GM19035 (cell line): ENCODE measurements around the gene SPSB2.
"Not testable (repeated sequence)": the region's sequence is repeated elsewhere in the genome, so short reads cannot be mapped to it uniquely, and the experiment has no call there.

Experiments used
- ATAC-seq: cut with Tn5 transposase; IDR thresholded peaks from one replicate; pipeline ENCODE4 v1.9.1; 2021; ENCODE audit not compliant: unreplicated experiment

Gene SPSB2

DNA sequence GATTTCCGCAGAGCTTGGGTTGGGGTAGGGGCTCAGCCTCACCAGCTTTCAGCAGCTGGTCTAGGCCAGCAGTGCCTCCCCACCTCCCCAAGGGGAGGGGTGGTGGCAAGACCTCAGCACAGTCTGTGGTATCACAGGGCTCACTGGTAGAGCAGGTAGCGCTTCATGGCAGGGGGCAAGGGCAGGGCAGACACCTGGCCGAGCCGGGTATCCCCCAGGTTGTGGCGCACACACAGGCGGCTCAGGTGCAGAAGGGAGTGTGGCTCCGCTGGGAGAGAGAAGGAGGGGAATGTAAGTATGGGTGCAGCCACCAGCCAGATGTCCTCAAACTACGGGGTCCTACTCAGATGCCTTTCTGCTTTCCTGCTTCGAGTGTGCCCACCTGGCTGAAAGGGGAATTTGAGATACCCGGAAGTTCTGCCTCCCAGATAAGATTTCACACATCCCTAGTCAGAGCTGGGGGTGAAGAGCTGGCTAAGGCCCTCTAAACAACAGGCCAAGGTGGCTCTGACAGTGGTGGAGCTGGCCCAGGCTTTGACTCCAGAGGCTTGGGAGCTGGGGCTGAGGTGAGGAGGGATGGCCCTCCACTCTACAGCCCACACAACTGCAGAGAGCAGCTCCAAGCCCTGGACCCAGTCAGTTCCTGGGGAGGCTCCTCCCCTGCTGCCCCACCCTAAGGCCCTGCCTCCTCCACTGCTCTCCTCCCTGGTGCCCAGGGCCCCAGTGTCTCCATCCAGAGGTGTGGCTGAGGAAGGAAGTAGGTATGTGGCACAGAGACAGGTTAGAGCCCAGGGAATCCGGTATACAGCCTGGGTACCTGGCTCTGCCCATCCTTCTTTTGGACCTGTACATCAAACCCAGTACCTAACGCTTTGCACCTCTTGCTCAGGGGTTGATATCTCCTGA lies 1.8 kb downstream of the SPSB2 start:
- ATAC-seq: no peak

DNA sequence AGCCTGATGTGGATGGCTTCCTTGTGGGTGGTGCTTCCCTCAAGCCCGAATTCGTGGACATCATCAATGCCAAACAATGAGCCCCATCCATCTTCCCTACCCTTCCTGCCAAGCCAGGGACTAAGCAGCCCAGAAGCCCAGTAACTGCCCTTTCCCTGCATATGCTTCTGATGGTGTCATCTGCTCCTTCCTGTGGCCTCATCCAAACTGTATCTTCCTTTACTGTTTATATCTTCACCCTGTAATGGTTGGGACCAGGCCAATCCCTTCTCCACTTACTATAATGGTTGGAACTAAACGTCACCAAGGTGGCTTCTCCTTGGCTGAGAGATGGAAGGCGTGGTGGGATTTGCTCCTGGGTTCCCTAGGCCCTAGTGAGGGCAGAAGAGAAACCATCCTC lies 2.8 kb downstream of the SPSB2 start:
- ATAC-seq: not testable (repeated sequence)

DNA sequence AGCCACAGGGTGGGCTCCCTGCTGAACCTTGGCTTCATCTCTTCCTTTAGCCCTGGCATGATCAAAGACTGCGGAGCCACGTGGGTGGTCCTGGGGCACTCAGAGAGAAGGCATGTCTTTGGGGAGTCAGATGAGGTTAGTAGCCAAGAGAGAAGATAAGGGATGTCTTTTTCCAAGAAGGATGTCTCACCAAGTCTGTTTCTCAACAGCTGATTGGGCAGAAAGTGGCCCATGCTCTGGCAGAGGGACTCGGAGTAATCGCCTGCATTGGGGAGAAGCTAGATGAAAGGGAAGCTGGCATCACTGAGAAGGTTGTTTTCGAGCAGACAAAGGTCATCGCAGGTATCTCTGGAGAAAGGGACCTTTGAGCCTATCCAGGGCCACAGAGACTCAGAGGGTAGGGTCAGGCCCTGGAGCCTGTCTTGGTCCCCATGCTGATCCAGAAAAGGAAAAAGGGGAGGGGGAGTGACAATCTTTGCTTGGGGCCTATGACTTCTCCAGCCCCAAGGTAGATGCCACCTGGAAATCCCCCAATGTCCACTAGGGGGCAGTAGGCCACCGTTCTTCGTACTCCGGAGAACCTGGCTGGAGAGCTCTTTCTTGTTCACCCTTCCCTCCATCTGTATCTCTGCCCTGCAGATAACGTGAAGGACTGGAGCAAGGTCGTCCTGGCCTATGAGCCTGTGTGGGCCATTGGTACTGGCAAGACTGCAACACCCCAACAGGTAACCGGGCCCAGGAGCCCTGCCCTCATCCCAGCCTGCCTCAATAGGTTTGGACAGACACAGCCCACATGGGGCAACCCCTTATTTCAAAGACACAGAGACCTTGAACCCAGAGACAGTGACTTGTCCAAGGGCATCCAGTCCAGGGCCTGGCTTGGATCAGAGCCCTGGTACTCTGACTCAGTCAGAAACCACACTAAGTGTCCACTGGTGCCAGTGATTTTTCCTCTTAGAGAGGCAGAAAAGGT lies 3.8 kb downstream of the SPSB2 start:
- no peak for ATAC-seq

DNA sequence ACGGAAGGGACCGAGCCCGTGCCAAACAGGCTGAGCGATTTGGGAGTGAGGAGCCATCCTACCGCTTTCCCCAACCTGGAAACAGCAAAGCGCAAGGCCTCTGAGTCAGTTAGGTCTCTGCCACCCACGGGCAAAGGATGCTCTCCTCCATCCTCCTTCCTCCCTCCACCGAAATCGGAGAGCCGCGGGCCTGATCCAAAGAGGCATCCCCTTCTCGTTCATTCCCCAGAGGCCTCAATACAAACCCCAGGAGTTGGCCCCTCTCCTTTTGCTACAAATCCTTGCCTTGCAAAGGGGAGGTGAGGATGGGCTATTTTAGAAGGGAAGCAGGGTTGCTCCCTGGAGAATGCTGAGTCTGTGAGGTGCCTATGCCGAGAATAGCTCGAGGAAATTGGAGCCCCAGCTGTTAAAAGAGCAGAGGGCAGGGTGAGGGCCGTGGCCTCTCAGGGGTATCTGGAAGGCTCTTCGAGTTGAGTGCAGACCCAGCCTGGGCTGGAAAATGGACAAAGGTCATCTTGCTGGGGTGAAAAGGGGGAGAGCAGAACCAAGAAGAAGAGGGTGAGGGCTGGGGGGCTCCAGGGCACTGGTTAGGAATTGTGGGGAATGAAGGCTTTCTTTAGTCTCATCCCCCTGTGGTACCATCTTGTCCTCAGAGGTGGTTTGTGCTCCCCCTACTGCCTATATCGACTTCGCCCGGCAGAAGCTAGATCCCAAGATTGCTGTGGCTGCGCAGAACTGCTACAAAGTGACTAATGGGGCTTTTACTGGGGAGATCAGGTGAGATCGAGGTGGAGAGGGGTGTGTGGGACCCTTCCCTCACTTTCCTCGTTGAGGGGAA lies 4.7 kb downstream of the SPSB2 start:
- no peak for ATAC-seq

DNA sequence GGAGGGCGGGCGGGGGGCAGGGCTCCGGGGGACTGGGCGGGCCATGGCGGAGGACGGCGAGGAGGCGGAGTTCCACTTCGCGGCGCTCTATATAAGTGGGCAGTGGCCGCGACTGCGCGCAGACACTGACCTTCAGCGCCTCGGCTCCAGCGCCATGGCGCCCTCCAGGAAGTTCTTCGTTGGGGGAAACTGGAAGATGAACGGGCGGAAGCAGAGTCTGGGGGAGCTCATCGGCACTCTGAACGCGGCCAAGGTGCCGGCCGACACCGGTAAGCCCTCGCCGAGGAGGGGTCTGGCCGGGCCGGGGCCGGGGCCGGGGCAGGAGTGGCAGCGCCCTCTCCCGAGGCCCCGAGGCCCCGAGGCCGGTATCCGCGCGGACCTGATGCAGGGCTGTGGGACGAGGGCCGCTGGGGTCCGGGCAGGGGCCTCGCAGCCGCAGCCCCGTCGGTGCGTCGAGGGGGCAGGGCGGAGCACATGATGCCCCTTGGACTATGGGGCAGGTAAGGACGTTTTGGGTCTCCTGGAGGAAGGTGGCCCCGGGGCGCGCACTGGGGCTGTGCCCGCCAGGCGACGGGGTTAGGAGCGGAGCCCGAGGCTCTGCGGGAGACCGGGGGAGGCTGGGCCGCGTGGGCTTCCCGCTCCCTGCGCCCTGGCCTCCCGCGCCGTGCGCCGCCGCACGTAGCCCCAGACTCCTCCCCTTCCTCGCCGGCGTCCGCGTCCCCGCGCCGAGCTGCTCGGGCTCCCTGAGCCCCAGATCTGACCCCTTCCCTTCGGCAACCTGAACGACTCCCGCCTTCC lies 5.5 kb downstream of the SPSB2 start, which contains the start of gene TPI1:
Gene TPI1 (plus strand): TSS at position 119 of the 798 bp plus-strand sequence. CDS start 36 bp downstream, at position 155.
- peak; percentile 56 for ATAC-seq

DNA sequence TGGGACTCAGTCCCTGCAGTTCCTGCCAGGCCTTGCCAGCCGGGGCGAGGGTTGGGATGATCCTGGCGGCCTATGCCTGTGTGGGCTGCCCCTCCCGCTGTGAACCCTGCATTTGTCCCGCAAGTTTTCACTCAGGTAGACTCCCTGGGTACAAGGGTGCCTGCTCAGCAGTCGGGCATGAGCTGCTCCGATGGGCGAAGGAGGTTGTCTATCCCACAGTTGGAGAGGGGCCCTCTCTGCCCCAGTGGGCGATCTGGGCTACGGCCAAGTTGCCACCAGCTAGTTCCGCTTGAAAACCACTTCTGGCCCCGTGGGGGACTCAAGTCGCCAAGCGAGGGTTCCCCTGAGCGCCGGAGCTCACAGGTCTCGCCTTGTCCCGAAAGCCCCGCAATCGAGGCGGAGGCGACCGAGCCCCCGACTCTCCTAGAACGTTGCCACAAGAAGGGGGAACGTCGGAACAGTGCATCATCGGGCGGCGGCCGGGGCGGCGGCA lies 6.1 kb downstream of the SPSB2 start:
- peak; percentile 7 for ATAC-seq

DNA sequence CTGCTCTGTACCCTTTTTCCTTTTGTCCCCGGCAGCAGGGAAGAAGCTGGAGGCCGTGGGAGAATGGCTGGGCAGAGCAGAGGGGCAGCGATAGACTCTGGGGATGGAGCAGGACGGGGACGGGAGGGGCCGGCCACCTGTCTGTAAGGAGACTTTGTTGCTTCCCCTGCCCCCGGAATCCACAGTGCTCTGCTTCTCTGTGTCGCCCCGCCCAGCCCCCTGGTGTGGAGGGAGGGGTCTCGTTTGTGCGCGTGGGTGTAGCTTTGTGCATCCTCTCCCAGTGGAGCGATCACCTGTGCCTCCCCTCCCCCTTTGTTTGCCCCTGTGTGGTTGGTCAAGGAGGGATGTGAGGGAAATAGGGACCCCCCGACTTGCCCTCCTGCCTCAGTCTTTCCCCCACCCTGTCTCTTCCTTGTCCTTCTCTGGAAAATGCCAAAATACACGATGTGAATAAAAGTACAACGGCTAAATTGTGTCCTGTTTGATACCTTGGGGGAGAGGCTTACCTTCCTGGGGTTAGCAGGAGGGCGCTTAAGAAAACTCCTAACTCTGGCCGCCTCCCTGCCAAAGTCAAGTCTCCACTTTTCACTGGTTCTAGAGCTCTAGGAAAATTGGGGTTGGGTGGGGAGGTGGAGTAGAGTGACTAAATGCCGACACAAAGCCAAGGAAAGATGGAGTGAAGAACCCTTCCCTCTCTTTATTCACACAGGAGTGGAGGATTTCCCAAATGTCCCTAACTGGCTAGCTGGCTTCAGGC lies 6.8 kb downstream of the SPSB2 start:
- no peak for ATAC-seq

DNA sequence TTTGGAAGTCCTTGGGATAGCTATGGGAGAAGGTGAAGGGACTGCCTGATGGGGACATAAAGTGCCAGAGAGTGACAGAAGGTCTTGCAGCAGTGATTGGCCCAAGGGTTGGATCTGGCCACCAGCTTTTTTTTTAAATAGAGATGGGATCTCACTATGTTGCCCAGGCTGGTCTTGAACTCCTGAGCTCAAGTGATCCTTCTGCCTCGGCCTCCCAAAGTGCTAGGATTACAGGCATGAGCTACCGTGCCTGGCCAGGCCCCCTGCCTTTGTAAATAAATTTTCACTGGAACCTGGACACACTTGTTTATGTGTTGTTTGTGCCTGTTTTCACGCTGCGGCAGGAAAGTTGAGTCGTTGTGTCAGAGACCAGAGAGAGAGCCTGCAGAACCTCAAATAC lies 7.8 kb downstream of the SPSB2 start:
- ATAC-seq: not testable (repeated sequence)

DNA sequence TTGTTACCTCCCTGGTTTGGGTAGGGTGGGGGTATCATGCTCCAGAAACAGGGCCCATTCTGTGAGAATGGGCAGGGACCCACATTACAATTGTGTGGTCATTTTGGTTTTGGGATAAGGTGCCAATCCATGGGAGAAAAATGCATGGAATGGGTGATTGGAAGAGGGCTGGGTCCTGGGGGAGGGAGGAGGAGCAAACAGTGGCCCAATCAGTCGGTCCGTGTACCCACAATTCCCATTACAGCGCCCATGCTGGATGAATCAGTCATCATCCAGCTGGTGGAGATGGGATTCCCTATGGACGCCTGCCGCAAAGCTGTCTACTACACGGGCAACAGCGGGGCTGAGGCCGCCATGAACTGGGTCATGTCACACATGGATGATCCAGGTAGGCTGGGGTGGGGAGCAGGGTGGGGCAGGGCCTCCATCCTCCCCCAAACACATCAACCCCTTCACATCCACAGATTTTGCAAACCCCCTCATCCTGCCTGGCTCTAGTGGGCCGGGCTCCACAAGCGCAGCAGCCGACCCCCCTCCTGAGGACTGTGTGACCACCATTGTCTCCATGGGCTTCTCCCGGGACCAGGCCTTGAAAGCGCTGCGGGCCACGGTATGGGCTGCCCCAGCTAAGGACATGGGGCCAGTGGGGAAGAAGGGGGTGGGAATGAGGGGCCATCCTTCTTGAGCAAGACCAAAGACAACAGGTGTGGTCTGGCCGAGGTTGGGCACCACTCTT lies 9.3 kb downstream of the SPSB2 start:
- ATAC-seq: no peak

DNA sequence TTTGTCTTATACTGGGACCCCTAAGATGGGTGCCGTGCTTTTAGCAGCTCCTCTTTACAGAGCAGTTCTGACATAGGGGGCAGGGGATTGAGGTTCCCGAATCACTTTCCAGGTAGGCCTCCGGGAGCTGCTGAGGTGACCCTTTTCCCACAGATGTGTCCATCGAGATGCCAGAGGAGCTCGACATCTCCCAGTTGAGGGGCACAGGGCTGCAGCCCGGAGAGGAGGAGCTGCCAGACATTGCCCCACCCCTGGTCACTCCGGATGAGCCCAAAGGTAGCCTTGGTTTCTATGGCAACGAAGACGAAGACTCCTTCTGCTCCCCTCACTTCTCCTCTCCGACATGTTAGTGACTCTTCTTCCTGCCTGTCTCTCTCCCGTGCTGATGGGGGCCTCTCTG lies 10.1 kb downstream of the SPSB2 start:
- no peak for ATAC-seq

DNA sequence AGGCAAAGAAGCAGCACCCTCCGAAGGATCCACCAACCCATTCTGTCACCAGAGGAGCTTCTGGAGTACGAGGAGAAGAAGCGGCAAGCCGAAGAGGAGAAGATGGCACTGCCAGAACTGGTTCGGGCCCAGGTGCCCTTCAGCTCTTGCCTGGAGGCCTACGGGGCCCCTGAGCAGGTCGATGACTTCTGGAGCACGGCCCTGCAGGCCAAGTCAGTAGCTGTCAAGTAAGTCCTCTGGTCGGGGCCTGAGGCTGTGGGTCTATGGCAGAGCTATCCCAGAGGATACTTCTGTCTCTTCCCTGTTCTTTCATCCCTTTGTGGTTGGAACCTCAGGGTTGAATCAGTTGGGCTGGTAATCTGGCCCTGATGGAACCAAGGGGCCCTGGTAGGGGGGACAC lies 11.7 kb downstream of the SPSB2 start:
- ATAC-seq: no peak

DNA sequence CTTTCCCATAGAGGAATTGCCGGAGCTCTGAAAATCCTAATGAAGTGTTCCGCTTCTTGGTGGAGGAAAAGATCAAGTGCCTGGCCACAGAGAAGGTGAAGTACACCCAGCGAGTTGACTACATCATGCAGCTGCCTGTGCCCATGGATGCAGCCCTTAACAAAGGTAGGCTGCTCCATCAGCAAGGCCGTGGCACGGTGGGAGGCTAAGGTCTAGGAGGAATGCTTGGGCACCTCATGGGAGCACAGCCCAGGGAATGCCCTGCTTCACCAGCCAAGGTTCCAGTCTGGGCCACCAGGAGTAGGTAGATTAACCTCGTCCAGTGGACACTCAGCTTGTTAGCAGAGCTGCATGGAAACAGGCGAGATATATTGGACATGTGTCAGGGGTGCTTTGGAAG lies 12.2 kb downstream of the SPSB2 start:
- no peak for ATAC-seq

DNA sequence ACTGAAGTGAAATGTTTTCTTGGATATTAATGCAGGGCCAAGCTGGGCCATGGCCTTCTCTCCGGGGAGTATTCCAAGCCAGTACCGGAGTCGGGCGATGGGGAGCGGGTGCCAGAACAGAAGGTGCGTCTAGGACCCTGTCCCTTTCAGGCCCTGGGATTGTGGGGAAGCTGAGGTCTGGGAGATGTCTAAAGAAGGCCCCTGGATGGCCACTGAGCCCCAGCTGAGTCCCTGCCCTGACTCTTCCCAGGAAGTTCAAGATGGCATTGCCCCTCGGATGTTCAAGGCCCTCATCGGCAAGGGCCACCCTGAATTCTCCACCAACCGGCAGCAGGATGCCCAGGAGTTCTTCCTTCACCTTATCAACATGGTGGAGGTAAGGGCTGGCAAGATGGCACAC lies 13.0 kb downstream of the SPSB2 start:
- no peak for ATAC-seq

DNA sequence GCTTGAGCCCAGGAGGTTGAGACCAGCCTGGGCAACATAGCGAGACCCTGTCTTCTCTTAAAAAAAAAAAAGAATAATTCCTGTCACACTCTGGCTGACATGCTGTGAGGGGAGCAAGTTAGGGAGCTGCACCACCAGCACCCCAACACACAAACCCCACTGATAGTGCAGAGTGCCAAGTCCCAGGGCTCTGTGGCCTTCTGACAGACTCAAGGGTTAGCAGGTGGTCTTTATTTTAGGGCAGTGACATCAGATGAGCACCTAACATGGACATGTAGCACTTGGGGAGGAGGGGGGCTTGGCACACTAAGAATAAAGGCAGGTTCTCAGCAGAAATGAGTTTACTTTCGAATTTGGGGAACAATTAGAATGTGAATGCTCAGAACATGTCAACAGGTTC lies 14.3 kb downstream of the SPSB2 start:
- no peak for ATAC-seq

DNA sequence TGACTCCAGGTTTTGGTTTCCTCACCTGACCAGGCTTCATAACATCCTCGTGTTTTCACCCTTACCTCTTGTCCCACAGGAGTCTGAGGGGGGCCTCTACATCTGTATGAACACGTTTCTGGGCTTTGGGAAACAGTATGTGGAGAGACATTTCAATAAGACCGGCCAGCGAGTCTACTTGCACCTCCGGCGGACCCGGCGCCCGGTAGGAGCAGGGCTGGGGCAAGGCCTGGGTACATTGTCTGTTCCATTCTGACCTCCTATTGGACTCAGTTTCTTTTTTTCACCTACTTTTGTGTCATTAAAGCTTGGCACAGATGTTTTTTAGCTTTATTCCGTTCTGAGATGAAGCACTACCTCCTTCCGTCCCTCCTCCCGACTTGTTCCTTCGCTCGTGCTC lies 17.8 kb downstream of the SPSB2 start:
- ATAC-seq: no peak

DNA sequence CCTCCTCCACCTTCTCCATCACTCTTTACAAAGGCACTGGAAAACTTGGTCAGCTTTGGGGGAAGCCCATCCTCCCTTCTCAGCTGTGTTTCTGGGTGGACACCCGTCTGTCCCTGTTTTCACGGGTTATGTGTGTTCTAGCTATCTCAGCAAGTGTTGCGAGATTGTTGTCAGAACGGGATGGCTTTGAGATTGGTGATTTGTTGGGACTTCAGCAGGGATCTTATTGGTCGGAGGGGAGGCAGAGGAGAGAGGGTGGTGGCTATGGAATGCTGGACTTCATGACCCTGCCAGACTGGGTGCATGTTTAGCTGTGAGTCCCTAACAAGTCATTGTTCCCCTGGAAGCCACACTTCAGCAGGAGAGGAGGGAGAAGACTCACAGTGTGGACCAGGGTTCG lies 19.1 kb downstream of the SPSB2 start:
- ATAC-seq: no peak

DNA sequence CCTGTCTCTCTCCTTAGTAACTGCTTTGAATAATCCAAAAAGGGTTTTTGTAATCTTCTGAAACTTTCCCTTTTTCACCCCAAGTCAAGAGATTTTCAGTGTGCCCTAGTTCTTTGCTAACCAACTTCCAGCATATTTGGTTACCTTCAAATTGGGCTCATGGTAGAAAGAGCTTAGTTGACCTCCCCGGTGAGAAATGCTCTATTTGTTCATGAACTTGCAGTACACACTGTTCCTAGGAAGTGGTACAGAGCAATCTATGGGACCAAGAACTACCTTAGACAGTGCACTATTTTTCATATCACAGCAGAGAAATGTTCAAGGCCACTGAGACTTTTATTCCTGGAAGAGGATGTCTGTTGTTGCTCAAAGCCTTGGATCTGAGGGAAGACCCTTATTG lies 19.5 kb downstream of the SPSB2 start:
- ATAC-seq: no peak

DNA sequence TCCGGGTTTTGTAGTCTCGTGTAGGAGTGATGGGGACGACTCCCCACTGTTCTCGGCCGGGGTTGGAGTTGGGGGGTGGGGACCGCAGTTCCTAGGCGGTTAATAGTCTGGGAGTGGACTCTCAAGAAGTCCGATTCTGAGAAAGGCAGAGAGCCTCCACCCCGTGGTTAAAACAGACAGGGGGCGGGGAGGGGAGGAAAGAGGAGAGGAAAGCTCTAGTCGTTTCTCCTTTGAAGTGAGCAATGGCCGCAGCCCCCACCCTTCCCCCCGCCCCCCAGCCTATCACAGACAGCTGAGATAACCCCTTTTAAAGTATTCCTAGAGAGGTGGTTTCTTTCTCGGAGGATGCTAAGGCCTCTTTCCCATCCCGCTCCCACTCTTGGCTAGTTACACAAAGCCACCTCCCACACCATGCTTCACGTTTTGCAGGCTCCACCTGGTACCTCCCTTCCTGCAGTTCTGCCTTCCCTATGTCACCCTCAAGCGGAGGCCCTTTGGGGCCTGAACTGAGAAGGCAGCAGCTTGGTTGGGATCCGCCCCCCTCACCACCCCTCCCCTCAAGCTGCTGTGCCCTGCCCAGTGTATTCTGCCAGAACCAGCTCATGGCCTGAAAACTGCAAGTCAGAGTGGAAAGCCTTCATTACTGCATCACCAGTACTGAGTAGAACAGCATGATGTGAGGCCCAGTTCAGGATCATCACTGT lies 20.3 kb downstream of the SPSB2 start:
- ATAC-seq: no peak
